Stimulated activated CD4-positive, alpha-beta T cell treated with anti-CD3 and anti-CD28 coated beads, Interleukin-2, amount 100 ng/mL, for 48 hours (primary cell): ENCODE results near the gene CD248.
"Not testable (repeated sequence)": the region's sequence is repeated elsewhere in the genome, so short reads cannot be mapped to it uniquely, and the experiment has no call there.

ENCODE experiments used
- DNase-seq, 2 donors: peaks; one replicate each; pipeline ENCODE4 v3.0.0-alpha.2; 2020

Gene CD248

DNA sequence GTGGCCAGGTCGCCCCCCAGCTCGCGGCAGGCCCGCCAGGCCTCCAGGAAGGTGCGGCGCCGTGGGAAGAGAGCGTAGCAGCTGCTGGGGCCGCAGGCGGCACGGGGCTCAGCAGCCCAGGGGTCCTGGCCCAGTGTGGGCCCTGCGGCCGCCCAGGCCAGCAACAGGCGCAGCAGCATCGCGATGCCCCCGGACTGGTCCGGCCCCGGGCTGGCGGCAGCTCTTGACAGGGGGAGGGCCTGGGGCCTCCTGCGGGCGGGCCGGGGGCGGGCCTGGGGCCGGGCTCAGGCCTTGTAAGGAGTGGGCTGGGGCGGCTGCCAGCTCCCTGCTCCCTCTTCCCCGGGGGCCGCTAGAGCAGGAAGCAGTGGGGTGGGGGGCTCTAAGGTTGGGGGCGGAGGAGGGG lies at the start of gene CD248:
Gene CD248 (minus strand): TSS at position 196 of the 403 bp plus-strand sequence. CDS start 17 bp downstream, at position 179.
- DNase-seq, result no peak

DNA sequence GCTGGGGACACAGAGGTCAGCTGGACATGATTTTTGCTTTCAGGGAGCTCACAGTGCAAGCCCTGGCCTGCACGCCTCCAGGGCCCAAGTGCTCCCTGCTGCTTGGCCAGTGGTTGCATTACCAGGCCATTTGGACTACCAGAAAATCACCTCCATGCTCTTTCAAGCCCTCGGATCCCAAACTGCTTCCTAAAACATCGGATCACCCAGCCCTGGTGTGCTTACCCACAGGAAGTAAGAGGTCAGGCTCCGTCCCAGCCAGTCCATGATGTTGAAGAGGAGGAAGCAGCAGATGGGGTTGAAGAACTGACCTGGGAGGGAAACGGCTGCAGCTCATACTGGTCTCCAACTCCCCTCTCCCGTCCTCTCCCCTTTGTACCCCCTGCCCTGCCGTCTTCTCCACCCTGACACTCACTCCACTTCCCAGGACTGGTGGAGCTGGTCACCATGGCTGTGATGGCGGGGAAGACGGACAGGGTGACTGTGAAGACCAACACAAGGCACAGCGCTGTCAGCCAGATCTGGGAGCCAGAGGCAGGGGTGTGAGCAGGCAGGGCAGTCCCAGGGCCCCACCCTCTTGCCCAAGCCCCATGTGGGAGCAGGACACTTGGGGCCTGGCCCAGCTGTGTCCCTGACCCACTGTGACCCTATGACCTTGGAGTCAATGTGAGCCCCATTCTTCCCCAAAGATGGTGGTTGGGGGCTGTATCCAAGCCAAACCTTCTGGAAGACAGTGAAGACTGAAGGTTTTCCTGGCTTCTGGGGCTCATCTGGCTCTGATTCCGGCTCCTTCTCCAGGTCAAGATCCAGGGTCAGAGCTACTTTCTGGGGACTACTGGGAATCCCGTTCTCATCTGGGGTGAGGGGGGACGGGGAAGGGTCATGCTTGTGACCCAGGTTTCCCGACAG lies 49.1 kb upstream of the CD248 start:
- DNase-seq, result no peak

DNA sequence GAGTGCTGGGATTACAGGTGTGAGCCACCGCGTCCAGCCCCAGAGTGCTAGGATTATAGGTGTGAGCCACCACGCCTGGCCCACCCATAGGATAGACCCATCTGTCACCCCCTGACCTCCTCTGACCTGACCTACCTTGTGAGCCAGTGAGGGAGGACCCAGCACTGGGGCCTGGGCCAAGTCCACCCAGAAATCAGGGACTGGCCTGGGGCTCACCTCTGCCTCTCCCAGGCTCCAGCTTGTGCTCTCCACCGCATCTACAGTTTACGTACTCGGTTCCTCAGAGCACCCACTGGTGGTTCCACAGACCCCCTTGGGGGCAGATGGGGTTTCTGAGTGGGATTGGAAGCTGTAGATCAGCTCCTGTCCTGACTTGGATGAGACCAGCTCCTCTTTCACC lies 48.3 kb upstream of the CD248 start:
- DNase-seq, result no peak

GRCh38 chr11:66363805-66364535 lies 47.1 kb upstream of the CD248 start:
- DNase-seq, result peak; percentile 85 to 87

GRCh38 chr11:66363187-66363601 lies 46.4 kb upstream of the CD248 start:
- no peak for DNase-seq

DNA sequence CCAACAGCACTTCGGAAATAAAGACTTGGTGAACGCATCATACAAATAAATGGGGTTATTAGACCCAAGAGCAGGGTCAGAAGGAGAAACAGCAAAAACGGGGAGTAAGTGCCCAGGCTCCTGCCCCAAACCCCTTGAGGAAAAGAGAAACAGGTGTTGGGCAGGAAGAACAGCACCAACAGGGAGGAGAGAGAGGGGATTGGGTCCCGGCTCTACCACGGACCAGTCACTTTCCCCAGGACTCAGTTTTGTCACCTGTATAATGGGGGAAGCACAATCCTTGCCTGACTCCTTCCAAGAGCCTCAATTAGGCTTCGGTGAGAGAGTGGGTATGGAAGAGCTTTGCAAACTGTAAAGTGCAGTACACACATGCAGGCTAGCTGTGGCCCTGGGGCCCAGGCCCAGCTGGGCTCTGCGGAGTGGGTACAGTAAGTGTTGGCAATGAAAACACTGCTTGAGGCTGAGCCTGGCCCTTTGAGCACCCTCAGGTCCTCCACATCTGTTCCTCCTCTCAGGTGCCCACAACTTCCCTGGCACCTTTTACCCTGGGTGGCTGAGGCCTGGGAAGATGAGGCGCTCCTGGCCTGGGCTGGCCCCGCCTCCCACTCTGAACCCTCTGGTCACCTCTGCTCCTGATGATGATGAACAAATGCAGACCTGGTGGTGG lies 45.8 kb upstream of the CD248 start:
- DNase-seq, result no peak

- DNase-seq, result no peak
Measured at GRCh38 chr11:66361502-66361941, 44.7 kb upstream of the CD248 start.

- DNase-seq, result no peak
Measured at GRCh38 chr11:66360406-66361073, 43.7 kb upstream of the CD248 start.

DNA sequence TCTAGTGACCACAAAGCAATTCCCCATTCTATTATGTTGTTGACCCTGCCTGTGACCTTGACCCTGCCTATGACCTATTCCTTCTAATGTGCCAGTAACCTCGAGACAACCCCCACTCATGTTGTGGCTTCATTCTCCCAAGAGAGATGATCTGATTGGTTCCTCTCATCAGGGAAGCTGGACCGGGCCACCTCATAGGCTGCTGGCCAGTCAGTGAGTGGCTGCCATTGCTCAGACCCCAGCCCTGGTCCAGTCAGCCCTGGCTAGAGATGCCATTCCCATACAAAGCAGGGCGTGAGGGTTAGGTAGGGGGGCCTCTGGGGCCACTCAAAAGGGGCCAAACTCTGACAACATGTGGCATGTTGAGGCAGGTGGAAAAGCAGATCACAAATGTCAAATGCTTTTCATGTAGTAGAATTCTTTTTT lies 42.8 kb upstream of the CD248 start:
- DNase-seq, result no peak

DNA sequence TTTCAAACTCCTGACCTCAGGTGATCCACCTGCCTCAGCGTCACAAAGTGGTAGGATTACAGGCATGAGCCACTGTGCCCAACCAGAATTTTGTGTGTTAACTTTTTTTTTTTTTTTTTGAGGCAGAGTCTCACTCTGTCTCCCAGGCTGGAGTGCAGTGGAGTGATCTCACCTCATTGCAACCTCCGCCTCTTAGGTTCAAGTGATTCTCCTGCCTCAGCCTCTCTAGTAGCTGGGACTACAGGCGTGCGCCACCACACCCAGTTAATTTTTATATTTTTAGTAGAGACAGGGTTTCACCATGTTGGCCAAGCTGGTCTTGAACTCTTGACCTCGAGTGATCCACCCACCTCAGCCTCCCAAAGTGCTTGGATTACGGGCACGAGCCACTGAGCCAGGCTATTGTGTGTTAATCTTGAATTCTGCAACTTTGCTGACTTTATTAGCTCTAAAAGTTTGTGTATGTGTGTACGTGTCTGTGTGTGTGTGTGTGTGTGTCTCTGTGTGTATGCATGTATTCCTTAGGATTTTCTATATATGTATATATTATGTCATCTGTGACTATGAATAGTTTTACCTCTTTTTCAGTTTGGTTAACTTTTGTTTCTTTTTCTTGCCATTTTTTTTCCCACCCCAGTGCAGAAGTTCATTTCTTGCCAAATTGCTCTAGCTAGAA lies 33.9 kb upstream of the CD248 start:
- DNase-seq, result not testable (repeated sequence)

DNA sequence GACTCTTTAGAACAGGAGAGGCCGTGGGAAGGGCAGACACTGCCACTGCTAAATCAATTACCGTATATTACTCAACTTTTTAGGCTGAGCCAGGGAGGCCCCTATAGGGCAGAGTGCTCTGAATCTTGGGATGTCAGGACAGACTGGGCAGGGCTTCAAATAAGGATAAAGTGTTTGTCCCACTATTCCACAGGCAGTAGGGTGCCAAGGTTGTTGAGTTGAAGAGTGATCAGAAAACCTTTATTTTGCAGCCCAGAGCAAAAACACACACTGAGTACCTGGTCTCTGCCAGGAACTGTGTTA lies 32.2 kb upstream of the CD248 start:
- DNase-seq, result no peak

DNA sequence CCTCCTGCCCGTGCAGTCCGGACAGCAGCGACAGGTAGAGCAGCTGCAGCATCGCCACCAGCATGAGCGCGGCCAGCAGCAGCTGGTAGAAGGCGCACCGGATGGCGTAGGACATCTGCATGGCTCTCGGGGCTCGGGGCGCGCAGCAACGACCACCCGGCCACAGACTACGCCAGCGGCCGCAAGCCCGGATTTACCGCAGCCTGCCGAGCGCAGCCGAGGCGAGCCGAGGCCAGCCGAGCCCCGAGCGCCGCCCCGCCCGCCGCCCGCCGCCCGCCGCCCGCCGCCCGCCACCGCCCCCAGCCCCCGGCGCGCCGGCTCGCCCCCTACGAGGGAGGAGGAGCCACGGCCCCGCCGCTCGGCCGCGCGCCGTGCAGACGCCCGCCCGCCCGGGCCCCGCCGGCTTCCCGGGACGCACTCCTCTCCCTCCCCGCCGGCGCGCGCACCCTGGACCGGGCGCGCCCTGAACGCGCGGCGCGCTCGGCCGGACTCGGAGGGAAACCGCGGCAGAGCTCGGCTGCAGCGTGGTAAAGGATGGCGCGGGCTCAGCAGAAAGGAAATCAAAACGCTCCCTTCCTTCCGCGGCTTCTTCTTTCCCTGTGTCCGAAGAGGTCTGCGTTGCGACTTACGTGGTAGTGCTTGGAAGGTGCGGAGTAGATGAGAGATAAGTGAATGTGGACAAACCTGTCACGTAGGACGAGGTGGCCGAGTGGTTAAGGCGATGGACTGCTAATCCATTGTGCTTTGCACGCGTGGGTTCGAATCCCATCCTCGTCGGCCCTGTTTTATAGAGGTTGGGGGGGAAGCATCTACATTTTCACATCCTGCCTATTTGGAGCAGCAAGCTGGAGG lies 30.8 kb upstream of the CD248 start, which contains the start of gene B4GAT1:
Gene B4GAT1 (minus strand): TSS at position 205 of the 852 bp plus-strand sequence. CDS start 84 bp downstream, at position 121.
- DNase-seq, result peak; percentile 84 to 88

- DNase-seq, result no peak
Measured at GRCh38 chr11:66346476-66347424, 29.9 kb upstream of the CD248 start.

DNA sequence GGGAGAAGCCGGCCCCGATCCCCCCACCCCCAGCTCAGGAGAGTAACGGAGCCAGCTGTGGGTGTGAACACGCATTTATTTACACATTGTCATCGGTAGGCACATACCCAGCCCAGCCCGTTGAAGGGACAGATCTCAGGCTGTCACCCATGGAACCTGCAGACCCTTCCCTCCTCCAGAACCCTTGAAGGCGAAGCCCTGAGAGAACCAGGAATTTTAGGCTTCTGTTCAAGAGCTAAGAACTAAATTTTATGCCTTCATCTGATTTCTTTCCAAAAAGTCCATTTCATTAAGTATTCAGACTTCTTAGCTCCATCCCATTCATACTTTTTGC lies 28.4 kb upstream of the CD248 start:
- DNase-seq, result no peak

DNA sequence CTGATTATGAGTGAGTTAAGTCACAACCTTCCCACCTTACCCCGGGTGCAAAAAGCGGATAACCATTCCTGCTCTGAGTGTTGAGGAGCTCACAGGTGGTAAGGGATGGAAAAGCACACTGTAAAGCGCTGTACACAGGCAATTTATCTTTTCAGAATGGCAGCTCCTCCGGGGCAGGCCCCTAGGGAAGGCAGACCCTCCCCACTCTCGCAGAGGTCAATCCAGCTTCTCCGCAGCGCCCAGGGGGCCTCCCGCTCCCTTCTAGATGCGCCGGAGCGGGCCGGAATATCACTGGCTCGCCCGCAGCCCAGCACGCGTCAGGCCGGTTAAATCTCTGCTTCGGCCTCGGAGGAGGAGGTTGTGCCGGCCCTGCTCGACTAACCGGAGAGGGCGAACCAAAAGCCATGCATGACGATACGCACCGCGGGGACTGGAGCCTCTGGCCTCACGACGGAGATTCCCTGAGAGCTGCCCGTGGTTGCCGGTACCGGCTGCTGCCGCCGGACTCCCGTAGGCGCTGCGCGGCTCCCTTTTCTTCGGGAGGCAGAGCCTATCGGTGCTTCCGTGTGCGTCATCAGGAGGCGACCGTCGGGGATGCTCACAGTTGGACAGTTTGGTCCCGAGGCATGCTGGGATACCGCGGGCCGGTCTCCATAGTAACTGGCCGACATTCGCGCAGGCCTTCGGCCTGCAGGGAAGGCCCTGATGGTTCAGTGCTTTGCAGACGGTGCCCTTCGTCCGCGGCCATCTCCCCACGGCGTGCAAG lies 27.9 kb upstream of the CD248 start, which contains the start of gene BRMS1:
Gene BRMS1 (minus strand): TSS at position 555 of the 766 bp plus-strand sequence. CDS start 2,870 bp downstream, outside the sequence.
- peak; percentile 92 to 94 for DNase-seq

DNA sequence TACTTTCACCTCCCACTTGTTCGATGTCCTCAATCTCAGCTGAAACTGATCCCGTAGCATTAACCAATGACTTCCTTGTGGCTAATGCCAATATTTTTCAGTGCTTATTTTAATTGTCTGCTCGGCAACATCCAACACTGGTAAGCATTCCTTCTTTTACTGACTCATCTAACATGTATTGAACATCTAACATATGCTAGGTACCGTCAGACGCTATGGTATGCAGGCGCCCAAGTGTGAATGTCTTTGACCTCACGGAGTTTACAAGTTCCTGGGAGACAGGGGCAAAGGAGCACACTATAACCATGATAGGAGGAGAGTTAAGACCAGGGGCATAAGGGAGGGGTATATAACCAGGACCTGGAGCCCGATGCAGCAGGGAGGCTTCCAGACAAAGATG lies 26.3 kb upstream of the CD248 start:
- DNase-seq, result no peak

DNA sequence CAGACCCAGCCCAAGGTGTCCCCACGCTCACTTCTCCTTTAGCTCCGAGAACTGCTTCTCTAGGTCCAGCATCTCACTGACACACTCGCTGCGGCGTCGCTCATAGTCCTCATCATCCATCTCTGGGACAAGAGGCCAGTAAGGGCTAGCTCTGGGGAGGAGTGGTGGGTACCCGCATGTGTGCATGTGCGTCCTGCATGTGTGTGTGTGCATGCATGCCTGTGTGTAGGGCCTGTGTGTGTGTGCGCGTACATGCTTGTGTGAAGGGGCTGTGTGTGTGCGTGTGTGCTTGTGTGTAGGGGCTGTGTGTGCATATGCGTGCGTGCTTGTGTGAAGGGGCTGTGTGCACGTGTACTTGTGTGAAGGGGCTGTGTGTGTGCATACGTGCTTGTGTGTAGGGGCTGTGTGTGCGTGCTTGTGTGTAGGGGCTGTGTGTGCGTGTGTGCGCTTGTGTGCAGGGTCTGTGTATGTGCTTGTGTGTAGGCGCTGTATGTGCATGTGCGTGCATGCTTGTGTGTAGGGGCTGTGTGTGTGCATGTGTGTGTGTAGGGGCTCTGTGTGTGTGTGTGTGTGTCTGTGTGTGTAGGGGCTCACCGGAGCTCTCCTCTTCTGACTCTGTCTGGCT lies 24.8 kb upstream of the CD248 start:
- no peak for DNase-seq
